Esophagus squamous epithelium (tissue), 5 donors: Measurements from ENCODE around the gene MTRF1L. TPM values are rescaled to one million over a fixed set of nuclear protein-coding genes. Genes with fewer than 3 reads are reported as not detected.

Experiments used
- DNase-seq: peaks from one replicate; lab custom pipeline; 2025; lab: John Stamatoyannopoulos, UW
- H3K27ac ChIP-seq, 4 donors: fragments of 200-600 bp; sonication (generic); one replicate each; pipeline ENCODE4 v1.5.1; 2016 to 2019; ENCODE audit warnings: mild to moderate bottlenecking in 1 of 4
- H3K27me3 ChIP-seq, 4 donors: fragments of 200-600 bp; sonication (generic); 1 replicate in 3 of 4; 2 replicates in 1 of 4; pipeline versions ENCODE4 v1.5.1 to v1.6.0; 2017 to 2021; ENCODE audit warnings: antibody characterized with exemption in 1 of 4
- H3K36me3 ChIP-seq, 3 donors: fragments of 200-600 bp; sonication (generic); one replicate each; pipeline ENCODE4 v1.5.1; 2016 to 2019
- H3K4me1 ChIP-seq, 3 donors: fragments of 200-600 bp; sonication (generic); one replicate each; pipeline ENCODE4 v1.5.1; 2017 to 2019
- H3K4me3 ChIP-seq, 4 donors: fragments of 200-600 bp; sonication (generic); 1 replicate in 3 of 4; 2 replicates in 1 of 4; pipeline ENCODE4 v1.5.1; 2016 to 2019; ENCODE audit warnings: mild to moderate bottlenecking in 2 of 4, moderate library complexity in 1 of 4
- H3K9me3 ChIP-seq, 3 donors: fragments of 200-600 bp; sonication (generic); one replicate each; pipeline ENCODE4 v1.5.1; 2016 to 2019
- POLR2A ChIP-seq, 4 donors: fragments of 450-650 bp; IDR thresholded peaks; one replicate each; pipeline ENCODE4 v1.6.1; 2017; ENCODE audit warnings: antibody characterized with exemption in 4 of 4, mild to moderate bottlenecking in 4 of 4, moderate library complexity in 3 of 4
- WGBS, 2 donors: methylation state at CpG; one replicate each; pipeline ENCODE4 v1.1.5; 2018; 5-methylcytosine and 5-hydroxymethylcytosine counted together
- intact Hi-C: fragments of 100-400 bp; cut with DNase I; formaldehyde crosslinking; loops from one replicate; pipeline ENCODE4 v1.15.0; 2022
- total RNA-seq, 4 donors: library from RNA; depleted of rRNA; stranded (reverse); fragments of >200 nt; gene quantifications; one replicate each; pipeline ENCODE4 v1.1.0, GENCODE V29; 2016
- TF ChIP-seq, protein P1 (sequence below), 6 experiments: fragments of 450-650 bp in 4 of 6; fragments of 200-600 bp in 2 of 6; sonication (generic) in 2 of 6; IDR thresholded peaks; one replicate each; pipeline ENCODE4 v1.5.1; 2016 to 2019; ENCODE audit warnings: antibody characterized with exemption in 6 of 6, mild to moderate bottlenecking in 4 of 6, moderate library complexity in 4 of 6
- donor health status: DM: yes; HTN: yes; CAD: no.

Gene MTRF1L
- total RNA-seq, 4 donors from 2014 or later = 7.3 to 16.2 (median 14.4) TPM

DNA sequence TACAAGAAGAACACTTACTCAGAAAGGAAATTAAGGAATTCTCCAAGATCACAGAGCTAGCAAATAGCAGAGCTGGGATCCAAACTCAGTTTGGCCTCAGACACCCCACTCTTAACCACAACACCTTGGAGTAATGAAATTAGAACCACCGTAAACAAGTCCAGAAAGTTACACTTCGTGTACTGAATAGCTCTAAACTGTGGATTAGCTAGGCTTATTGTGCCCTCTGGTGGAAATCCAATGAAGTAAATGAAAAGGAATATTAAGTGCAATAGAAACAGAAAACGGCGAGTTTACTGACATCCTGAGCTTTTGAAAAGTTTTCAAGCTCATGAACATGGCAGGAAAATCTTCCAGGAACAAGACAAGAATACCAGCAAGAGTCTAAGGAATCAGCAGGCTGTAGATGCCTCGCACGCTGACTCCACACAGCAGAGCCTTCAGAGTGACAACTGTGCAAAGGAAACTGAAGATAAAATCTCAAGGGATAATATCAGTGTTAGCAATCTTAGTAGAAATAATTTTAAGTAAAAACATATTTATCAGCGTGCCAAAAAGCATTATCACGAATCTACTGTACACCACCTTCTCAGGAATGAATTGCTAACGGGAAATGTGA, 54.2 kb downstream of the MTRF1L start:
- H3K9me3 ChIP-seq = no peaks in the 10 kb centered on the region
- TF ChIP-seq, protein P1, sequence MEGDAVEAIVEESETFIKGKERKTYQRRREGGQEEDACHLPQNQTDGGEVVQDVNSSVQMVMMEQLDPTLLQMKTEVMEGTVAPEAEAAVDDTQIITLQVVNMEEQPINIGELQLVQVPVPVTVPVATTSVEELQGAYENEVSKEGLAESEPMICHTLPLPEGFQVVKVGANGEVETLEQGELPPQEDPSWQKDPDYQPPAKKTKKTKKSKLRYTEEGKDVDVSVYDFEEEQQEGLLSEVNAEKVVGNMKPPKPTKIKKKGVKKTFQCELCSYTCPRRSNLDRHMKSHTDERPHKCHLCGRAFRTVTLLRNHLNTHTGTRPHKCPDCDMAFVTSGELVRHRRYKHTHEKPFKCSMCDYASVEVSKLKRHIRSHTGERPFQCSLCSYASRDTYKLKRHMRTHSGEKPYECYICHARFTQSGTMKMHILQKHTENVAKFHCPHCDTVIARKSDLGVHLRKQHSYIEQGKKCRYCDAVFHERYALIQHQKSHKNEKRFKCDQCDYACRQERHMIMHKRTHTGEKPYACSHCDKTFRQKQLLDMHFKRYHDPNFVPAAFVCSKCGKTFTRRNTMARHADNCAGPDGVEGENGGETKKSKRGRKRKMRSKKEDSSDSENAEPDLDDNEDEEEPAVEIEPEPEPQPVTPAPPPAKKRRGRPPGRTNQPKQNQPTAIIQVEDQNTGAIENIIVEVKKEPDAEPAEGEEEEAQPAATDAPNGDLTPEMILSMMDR (IDR thresholded peaks at IDR 0.05) = peak; percentile 44 to 69 (median 53)
- TF ChIP-seq POLR2A (IDR thresholded peaks at IDR 0.05) = no peak
- intact Hi-C loops = loop anchor here (5.0 kb wide), 1 partner anchor 86 kb away; no protein-coding TSS in a partner anchor
- peaks cover 0 to 14% (median 0%) of the 10 kb centered on the region in 4 donors for H3K27me3 ChIP-seq
- peaks cover 0 to 8% (median 0%) of the 10 kb centered on the region in 3 donors for H3K4me1 ChIP-seq
- H3K4me3 ChIP-seq = peak overlapping the region in 1 of 4 donors; percentile 18
- 23 to 27% methylated on average over 9 of the region's 9 CpGs for WGBS, 2 donors
- H3K36me3 ChIP-seq = no peaks in the 10 kb centered on the region
- no peak overlapping the region for H3K27ac ChIP-seq
- DNase-seq = no peak

DNA sequence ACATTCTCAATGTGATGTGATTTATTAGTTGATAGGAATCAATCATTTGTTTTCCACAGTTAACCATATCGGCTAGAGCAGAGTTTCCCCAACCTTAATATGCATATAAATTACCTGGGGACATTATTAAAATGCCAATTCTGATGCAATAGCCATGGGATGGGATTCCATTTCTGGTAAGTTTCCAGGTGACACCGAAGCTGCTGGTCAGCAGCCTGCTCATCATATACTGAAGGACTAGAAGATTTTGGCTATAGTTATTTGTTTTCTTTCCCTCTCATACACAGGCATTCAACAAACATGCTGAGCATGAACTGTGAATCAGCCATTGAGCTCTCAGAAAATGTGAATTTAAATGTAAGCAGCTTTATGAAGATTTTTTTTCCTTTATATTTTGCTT, 55.5 kb downstream of the MTRF1L start:
- Histone ChIP-seq H3K36me3 (no peaks in the 10 kb centered on the region), H3K9me3 (no peaks in the 10 kb centered on the region), H3K4me3 (no peak overlapping the region), H3K27me3 (peaks cover 0 to 14% (median 0%) of the 10 kb centered on the region in 4 donors), H3K4me1 (peaks cover 0 to 8% (median 0%) of the 10 kb centered on the region in 3 donors), H3K27ac (no peak overlapping the region)
- intact Hi-C loops = loop anchor here (5.0 kb wide), 1 partner anchor 85 kb away; no protein-coding TSS in a partner anchor
- WGBS, 2 donors = 40 to 46% methylated on average over 2 of the region's 2 CpGs
- TF ChIP-seq POLR2A (IDR thresholded peaks at IDR 0.05) = no peak
- TF ChIP-seq, protein P1 (IDR thresholded peaks at IDR 0.05) = no peak
- DNase-seq = no peak

DNA sequence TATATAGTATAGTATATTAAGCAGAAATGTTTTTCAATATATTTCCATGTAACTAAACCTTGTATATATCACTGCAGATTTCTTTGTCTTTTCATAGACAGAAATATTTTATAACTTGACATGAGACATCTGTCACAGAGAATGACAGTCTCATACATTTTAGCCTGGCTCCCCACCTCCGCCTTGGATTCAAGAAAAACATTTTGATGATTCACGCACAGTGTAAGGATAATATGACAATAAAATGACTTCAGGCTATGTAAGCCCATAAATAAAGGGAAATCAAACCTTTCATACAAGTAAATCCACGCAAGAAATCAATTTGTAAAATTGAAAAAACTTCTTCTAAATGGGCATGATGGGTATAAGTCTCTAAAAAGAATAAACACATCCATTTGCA, 56.0 kb downstream of the MTRF1L start:
- DNase-seq = no peak
- 41 to 51% methylated on average over 3 of the region's 3 CpGs for WGBS, 2 donors
- Histone ChIP-seq H3K9me3 (no peaks in the 10 kb centered on the region), H3K4me1 (peaks cover 0 to 8% (median 0%) of the 10 kb centered on the region in 3 donors), H3K36me3 (no peaks in the 10 kb centered on the region), H3K4me3 (no peak overlapping the region), H3K27me3 (peaks cover 0 to 14% (median 0%) of the 10 kb centered on the region in 4 donors), H3K27ac (no peak overlapping the region)
- intact Hi-C loops = loop anchor here (5.0 kb wide), 1 partner anchor 84 kb away; no protein-coding TSS in a partner anchor
- TF ChIP-seq, protein P1 (IDR thresholded peaks at IDR 0.05) = no peak
- no peak for TF ChIP-seq POLR2A (IDR thresholded peaks at IDR 0.05)

DNA sequence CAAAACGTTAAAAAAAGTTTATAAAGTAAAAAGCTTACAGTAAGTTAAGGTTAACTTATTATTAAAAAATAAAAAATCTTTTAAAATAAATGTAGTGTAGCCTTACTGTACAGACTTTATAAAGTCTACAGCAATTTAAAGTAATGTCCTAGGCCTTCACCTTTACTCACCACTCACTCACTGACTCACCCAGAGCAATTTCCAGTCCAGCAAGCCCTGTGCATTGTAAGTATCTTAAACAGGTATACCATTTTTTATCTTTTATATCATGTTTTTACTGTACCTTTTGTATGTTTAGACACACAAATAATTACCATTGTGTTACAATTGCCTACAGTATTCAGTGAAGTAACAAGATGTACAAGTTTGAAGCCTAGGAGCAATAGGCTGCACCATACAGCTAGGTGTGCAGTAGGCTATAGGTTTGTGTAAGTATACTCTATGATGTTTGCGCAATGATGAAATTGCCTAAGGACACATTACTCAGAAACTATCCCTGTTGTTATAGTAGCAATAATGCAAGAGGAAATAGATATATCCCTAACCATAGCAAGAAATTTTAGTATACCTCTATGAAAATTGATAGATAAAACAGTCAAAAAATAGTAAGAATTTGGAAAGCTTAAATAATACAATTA, 59.1 kb downstream of the MTRF1L start:
- no peak for DNase-seq
- intact Hi-C loops = no loop called here
- H3K27ac ChIP-seq = no peak overlapping the region
- H3K4me3 ChIP-seq = no peak overlapping the region
- H3K4me1 ChIP-seq = peaks cover 0 to 6% (median 0%) of the 10 kb centered on the region in 3 donors
- no peaks in the 10 kb centered on the region for H3K36me3 ChIP-seq
- TF ChIP-seq, protein P1 (IDR thresholded peaks at IDR 0.05) = no peak
- TF ChIP-seq POLR2A (IDR thresholded peaks at IDR 0.05) = no peak
- H3K27me3 ChIP-seq = peaks cover 0 to 6% (median 0%) of the 10 kb centered on the region in 4 donors
- WGBS, 2 donors = 66 to 72% methylated on average over 2 of the region's 2 CpGs
- no peaks in the 10 kb centered on the region for H3K9me3 ChIP-seq

DNA sequence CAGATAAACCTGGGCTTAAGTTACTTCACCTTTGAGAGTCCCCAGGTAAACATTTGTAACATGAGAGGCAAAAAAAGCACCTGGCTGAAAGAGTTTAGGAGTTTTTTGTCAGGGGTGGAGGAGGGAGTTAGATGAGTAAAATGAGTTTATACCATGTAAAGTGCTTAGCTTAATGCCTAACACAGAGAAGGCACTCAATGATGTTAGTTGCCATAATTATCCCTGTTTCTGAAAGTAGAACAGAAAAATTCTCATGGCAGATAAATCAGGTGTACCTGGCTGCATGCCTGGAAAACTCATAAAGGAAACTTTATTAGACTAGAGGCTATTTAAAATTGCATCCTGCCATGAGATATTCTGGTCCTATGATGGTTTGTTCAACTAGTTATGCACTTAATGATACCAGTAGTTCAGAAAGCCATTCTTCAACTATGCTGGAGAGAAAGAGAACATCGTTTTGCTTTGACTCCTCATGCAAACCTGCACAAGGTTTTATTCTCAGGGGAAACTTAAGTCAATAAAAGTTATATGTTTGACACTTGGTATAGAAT, 60.1 kb downstream of the MTRF1L start:
- TF ChIP-seq, protein P1 (IDR thresholded peaks at IDR 0.05) = no peak
- no peak for TF ChIP-seq POLR2A (IDR thresholded peaks at IDR 0.05)
- H3K4me3 ChIP-seq = no peak overlapping the region
- WGBS, 2 donors = 48 to 75% methylated on average over 1 of the region's 1 CpG
- peaks cover 0 to 5% (median 0%) of the 10 kb centered on the region in 4 donors for H3K27me3 ChIP-seq
- no peaks in the 10 kb centered on the region for H3K4me1 ChIP-seq
- no peaks in the 10 kb centered on the region for H3K36me3 ChIP-seq
- no peaks in the 10 kb centered on the region for H3K9me3 ChIP-seq
- DNase-seq = no peak
- H3K27ac ChIP-seq = no peak overlapping the region
- intact Hi-C loops = no loop called here
